Osteocyte (in vitro differentiated cells): ENCODE results near the gene PDE6A. TPM values are rescaled to one million over a fixed set of nuclear protein-coding genes. Genes with fewer than 3 reads are reported as not detected.
"Not testable (repeated sequence)": the region's sequence is repeated elsewhere in the genome, so short reads cannot be mapped to it uniquely, and the experiment has no call there.

Experiments used
- DNase-seq: peaks from one replicate; pipeline ENCODE4 v3.0.0; 2021; ENCODE audit warnings: mixed read lengths; ENCODE audit not compliant: unreplicated experiment; ENCODE audit errors: extremely low spot score
- H3K27ac Mint-ChIP-seq: one replicate; pipeline ENCODE4 v1.8.0; 2021; ENCODE audit warnings: mild to moderate bottlenecking, mixed read lengths; ENCODE audit not compliant: unreplicated experiment
- H3K27me3 Mint-ChIP-seq: one replicate; pipeline ENCODE4 v1.8.0; 2021; ENCODE audit warnings: mixed read lengths; ENCODE audit not compliant: unreplicated experiment
- H3K36me3 Mint-ChIP-seq: one replicate; pipeline ENCODE4 v1.8.0; 2021; ENCODE audit warnings: mixed read lengths; ENCODE audit not compliant: unreplicated experiment
- H3K4me1 Mint-ChIP-seq: one replicate; pipeline ENCODE4 v1.8.0; 2021; ENCODE audit warnings: mixed read lengths; ENCODE audit not compliant: unreplicated experiment
- H3K4me3 Mint-ChIP-seq: one replicate; pipeline ENCODE4 v1.8.0; 2021; ENCODE audit warnings: mild to moderate bottlenecking, moderate library complexity, mixed read lengths; ENCODE audit not compliant: unreplicated experiment
- H3K9me3 Mint-ChIP-seq: one replicate; pipeline ENCODE4 v1.8.0; 2021; ENCODE audit warnings: mixed read lengths; ENCODE audit not compliant: unreplicated experiment
- CTCF ChIP-seq: fragments of 200-600 bp; sonication (generic); IDR thresholded peaks from 2 replicates; pipeline ENCODE4 v1.5.0; 2021; ENCODE audit warnings: antibody characterized with exemption, mild to moderate bottlenecking, moderate library complexity
- total RNA-seq: library from RNA; stranded (reverse); gene quantifications from 2 replicates; pipeline ENCODE4 v1.2.1, GENCODE V29; 2021

PDE6A gene
- total RNA-seq, 1 donor from 2014 or later: not detected

GRCh38 chr5:149886060-149886459 is 58.5 kb downstream of the PDE6A start:
- Mint-ChIP-seq H3K27me3 (no peaks in the 10 kb centered on the region), H3K36me3 (no peaks in the 10 kb centered on the region), H3K4me3 (no peak overlapping the region), H3K4me1 (peaks cover 23% of the 10 kb centered on the region), H3K27ac (no peak overlapping the region), H3K9me3 (no peaks in the 10 kb centered on the region)
- TF ChIP-seq CTCF: no peak
- DNase-seq: no peak

- Mint-ChIP-seq H3K4me3 (no peak overlapping the region), H3K27ac (no peak overlapping the region), H3K27me3 (no peaks in the 10 kb centered on the region), H3K36me3 (no peaks in the 10 kb centered on the region), H3K9me3 (no peaks in the 10 kb centered on the region), H3K4me1 (peaks cover 23% of the 10 kb centered on the region)
- DNase-seq: no peak
- no peak for TF ChIP-seq CTCF
These were observed 59.1 kb downstream of the PDE6A start for GRCh38 chr5:149885513-149885912.

GRCh38 chr5:149883550-149883949 is 61.0 kb downstream of the PDE6A start:
- Mint-ChIP-seq H3K4me1 (peaks cover 23% of the 10 kb centered on the region), H3K9me3 (no peaks in the 10 kb centered on the region), H3K27me3 (no peaks in the 10 kb centered on the region), H3K27ac (no peak overlapping the region), H3K4me3 (no peak overlapping the region), H3K36me3 (no peaks in the 10 kb centered on the region)
- no peak for DNase-seq
- TF ChIP-seq CTCF: no peak

DNA sequence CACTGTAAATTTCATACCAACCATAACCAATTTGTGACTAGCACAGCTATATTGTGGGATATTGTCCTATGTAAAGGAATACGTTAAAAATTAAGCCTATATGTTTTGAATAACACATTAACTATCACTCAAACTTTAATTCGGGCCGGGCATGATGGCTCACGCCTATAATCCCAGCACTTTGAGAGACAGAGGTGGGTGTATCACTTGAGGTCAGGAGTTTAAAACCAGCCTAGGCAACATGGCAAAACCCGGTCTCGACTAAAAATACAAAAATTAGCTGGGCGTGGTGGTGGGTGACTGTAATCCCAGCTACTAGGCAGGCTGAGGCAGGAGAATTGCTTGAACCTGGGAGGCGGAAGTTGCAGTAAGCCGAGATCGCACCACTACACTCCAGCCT is 62.0 kb downstream of the PDE6A start:
- H3K9me3 Mint-ChIP-seq, DNase-seq, H3K27ac Mint-ChIP-seq, H3K27me3 Mint-ChIP-seq, H3K36me3 Mint-ChIP-seq, H3K4me3 Mint-ChIP-seq: not testable (repeated sequence)
- peaks cover 18% of the 10 kb centered on the region for H3K4me1 Mint-ChIP-seq

- peaks cover 11% of the 10 kb centered on the region for H3K4me1 Mint-ChIP-seq
- H3K4me3 Mint-ChIP-seq: no peak overlapping the region
- no peak for TF ChIP-seq CTCF
- H3K36me3 Mint-ChIP-seq: no peaks in the 10 kb centered on the region
- H3K27ac Mint-ChIP-seq: no peak overlapping the region
- no peak for DNase-seq
- no peaks in the 10 kb centered on the region for H3K27me3 Mint-ChIP-seq
- no peaks in the 10 kb centered on the region for H3K9me3 Mint-ChIP-seq
These were observed 62.7 kb downstream of the PDE6A start for GRCh38 chr5:149881874-149882273.

GRCh38 chr5:149881069-149881622 is 63.4 kb downstream of the PDE6A start:
- H3K9me3 Mint-ChIP-seq: no peaks in the 10 kb centered on the region
- no peaks in the 10 kb centered on the region for H3K36me3 Mint-ChIP-seq
- no peak for TF ChIP-seq CTCF
- H3K27ac Mint-ChIP-seq: no peak overlapping the region
- no peak for DNase-seq
- H3K4me1 Mint-ChIP-seq: peaks cover 4% of the 10 kb centered on the region
- no peak overlapping the region for H3K4me3 Mint-ChIP-seq
- no peaks in the 10 kb centered on the region for H3K27me3 Mint-ChIP-seq

GRCh38 chr5:149879593-149879992 is 65.0 kb downstream of the PDE6A start:
- H3K4me3 Mint-ChIP-seq: not testable (repeated sequence)

More at GRCh38 chr5:149879593-149879992, 65.0 kb downstream of the PDE6A start:
- not testable (repeated sequence) for H3K9me3 Mint-ChIP-seq, H3K27me3 Mint-ChIP-seq, H3K4me1 Mint-ChIP-seq, DNase-seq, H3K27ac Mint-ChIP-seq, H3K36me3 Mint-ChIP-seq
